CD4-positive, alpha-beta T cell treated with Interleukin-21 for 1 hour (primary cell): ENCODE measurements around the gene MRGPRF.

ENCODE experiments used
- DNase-seq: peaks from one replicate; pipeline ENCODE4 v3.0.0-alpha.2; 2020

Gene MRGPRF

DNA sequence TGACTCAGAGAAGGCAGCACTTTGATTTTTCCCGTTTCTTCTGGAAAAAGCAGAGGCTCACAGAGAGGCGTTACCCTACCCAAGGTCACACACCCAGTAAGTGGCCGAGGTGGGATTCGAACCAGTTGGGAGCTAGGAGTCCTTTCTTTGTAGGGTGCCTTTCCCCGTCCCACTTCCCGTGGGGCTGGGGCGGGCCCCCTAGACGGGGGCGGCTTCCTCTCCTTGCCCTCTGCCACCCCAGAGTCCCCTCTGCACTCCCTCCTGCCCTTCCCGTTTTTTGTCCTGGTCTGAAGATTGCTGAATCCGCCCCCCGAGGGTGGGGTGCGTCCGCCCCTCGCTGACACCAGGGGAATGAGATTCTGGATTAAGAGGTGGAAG, 36.4 kb upstream of the MRGPRF start:
- DNase-seq, result peak; percentile 28

DNA sequence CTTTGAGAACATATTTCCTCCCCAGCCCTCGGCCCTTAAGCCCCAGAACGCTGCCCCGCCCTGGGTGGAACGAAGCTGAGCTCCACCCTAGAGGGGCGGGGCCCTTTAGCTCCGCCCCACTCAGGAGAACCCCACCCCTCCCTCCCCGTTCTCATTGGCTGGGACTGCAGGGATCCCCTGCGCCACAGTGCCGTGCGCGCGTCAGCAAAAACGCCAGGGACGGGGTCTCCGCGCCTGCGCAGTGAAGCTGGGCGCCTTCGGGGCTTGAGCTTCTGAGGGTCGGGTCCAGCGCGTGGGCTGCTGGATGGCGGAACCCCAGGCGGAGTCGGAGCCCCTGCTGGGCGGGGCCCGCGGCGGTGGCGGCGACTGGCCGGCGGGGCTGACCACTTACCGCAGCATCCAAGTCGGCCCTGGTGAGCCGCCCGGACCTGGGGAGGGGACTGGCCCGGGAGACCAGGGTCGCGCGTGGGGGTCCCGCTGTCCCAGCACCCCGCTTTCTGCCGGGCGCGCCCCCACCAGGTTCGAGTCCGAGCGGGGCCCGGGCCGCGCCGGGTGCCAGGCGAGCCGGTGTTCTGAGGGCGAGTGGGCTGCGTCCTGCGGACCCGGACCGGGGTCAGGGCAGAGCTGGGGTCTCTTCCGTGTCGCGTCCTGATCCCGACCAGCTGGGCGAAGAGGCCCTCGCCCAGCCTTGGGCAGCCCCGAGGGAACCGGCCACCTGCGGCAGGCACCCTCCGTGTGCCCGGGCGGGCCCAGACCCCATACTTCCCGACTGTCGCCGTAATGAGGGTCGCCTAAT, 35.8 kb upstream of the MRGPRF start, which contains the start of gene TPCN2:
Gene TPCN2 (plus strand): TSS at position 239 of the 796 bp plus-strand sequence. CDS start 66 bp downstream, at position 305.
- peak; percentile 94 for DNase-seq

DNA sequence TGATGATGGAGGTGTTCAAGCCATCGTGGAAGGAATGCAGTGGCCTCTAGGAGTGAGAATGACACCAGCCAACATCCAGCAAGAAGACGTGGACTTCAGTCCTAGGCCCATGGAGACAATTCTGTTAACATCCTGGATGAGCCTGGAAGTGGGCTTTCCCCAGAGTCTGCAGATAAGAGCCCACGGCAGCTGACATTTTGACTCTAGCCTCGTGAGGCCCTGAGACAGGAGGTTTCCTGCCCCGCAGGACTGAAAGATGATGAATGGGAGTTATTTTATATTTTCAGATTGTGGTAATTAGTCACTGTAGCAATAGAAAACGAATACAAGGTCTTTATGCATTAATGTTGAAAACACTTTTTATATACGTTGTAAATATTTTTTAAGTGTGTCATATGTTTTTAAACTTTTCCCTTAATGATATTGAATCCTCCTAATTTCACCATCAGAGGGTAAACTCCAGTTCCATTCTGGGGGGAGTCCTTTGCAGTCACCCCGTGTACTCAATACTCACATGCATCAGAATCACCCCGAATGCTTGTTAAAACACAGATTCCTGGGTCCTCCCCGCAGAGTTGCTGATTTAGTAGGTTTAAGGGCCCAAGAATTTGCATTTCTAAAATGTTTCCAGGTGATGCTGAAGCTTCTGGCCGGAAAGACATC, 35.1 kb upstream of the MRGPRF start:
- no peak for DNase-seq

DNA sequence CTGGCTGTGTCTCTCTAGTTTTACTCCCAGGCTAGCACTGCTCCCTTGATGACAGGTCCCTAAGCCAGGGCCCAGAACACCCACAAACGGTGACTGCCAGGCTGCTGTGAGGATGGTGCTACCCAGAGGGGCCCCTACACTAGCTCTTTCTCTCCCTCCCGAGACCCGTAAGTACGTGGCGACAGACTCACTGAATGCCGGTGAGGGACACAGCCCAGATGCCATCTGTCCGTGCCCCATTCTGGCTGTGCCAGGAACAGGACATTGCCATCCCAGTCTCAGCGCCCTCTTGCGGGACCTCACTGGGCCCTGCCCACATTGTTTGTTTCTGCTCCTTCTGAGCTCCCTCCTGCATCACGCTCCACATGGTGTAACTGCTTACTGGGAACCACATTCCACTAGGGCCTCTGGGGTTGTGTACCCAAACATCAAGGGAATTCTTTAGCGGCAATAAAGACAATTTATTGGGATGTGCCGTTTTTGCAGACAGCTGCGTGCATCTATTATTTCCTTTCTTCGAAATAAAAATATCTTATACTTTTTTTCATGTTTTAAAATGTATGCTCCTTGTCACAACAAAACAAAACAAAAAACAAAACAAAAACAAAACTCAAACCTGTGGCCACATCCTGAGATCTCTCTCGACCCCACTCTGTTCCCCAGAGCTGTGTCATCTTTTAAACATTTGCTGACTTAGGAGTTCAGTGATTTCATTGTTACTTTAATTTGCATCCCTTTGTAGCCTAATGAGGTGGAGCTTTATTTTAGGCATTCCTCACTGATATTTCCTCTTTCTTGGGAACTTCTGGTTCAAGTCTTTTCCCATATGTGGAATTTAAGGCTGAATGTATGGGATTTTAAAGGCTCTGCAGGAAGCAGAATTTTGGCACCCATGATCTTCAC, 31.3 kb upstream of the MRGPRF start:
- peak; percentile 23 for DNase-seq

DNA sequence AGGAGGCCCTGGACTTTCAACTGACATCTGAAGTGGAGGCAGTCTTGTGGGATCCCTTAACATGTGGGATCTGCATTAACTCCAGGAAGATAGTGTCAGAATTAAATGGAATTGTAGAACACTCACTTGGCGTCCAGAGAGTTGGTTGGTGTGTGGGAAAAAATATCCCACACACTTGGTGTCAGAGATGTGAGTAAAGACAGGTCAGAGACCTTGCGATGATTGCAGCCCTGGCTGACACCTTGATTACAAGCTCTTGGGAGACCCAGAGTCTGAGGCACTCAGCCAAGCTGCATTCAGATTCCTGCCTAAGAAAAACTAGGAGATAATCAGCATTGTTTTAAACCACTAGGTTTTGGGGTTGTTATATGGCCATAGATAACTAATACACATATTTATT, 28.5 kb upstream of the MRGPRF start:
- no peak for DNase-seq

DNA sequence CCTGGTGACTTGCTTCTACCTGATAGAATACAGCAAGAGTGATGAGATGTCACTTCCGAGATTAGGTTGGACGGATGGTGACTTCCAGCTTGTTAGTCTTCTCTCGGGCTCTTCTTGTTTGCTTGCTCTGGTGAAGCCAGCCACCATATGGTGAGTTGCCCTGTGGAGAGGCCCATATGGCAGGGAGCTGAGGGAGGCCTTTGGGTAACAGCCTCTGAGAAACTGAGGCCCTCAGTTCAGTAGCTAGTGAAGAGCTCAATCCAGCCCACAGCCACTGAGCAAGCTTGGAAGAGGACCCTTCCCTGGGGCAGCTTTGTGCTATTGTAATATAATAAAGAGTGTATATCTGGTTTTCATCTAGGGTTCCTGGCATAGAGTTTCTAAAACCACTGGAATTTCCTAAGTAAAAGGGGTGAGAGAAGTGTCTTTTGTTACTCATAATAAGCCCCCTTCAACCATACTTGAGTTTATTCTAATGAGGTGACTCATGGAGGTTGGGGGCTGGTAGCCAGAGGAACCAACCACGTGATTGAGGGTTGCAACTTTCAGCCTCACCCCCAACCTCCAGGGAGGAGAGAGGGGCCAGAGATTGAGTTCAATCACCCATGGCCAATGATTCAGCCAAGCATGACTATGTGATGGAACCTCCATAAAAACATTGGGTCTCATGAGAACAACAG, 27.7 kb upstream of the MRGPRF start:
- DNase-seq, result no peak

DNA sequence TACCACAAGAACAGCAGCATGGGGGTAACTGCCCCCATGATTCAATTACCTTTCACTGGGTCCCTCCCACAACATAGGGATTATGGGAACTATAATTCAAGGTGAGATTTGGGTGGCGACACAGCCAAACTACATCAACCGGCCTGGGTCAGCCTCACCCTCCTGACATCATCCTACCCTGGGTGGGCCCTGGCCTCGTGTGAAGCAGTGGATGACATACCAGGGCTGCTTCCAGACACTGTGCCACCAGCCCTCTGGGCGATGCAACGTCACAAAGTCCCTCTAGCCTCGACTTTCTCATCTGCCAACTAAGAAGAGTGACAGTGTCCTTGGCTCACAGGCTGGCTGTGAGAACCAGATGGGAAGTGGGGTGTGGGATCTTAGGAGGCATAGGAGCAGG, 27.0 kb upstream of the MRGPRF start:
- no peak for DNase-seq

DNA sequence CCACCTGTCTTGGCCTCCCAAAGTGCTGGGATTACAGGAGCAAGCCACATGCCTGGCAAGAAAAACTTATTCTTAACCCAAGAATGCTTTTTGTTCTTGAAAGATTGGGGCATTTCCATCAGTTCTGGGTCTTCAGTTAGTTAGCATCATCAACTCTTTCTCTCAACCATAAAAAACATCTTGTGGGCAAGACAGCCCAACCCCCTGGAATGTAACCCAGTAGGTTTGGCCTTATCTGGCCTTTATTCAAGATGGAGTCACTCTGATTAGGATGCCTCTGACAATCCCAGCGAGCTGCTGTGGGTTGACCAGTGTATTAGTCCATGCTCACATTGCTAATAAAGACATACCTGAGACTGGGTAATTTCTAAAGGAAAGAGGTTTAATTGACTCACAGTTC, 26.5 kb upstream of the MRGPRF start:
- no peak for DNase-seq

DNA sequence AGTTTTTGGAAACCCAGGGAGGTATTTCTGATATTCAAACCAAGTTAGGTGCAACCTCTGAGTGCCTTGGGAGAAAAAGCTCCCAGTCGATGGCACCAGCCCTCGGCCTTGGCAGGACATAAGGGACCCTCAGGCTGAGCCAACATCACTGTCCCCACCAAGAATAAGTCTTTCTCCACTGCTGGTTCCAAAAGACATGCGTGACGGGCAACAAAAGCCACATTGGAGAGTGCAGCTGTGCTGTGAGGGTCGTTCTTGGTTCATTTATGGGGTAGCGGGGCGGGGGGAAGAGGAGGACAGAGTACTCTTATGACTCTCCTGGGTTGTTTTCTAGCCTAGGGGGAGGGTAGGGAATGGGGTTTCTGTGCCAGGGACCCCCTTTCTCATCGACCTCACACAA, 24.5 kb upstream of the MRGPRF start:
- DNase-seq, result no peak

DNA sequence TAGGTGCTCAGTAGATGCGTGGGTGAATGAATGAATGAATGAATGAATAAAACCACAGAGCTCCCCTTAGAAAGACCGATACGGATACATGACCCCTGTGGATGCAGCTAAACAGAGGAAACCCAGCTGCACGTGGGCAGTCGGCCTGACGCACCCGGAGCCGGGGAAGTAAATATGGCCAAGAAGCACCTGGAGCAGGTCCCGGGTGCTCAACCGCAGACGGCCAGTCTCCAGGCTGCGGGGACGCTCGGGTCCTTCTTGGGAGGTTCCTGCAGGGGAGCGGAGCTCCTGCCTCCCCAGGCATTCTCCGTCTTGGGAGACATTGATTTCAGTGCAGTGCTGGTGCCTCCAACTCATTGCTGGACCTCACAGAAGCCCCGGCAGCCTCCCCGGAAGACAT, 24.0 kb upstream of the MRGPRF start:
- no peak for DNase-seq

DNA sequence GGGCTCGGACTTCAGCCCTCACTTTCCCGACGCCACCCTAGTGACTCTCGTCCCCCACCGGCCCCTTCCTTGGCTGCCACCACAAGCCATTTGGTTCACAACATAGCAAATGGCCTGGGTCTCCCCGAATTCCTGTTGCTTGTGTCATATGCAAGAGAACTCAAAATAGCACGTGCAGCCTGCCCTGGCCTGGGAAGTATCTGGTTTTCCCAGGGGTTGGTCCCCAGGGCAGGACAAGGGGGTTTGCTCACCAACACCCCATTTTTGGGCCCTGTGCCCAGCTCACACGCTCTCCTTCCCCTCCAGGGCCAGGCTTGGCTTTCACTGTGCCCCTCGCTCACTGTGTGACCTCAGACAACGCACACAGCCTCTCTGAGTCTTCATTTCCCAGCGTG, 22.9 kb upstream of the MRGPRF start:
- no peak for DNase-seq

DNA sequence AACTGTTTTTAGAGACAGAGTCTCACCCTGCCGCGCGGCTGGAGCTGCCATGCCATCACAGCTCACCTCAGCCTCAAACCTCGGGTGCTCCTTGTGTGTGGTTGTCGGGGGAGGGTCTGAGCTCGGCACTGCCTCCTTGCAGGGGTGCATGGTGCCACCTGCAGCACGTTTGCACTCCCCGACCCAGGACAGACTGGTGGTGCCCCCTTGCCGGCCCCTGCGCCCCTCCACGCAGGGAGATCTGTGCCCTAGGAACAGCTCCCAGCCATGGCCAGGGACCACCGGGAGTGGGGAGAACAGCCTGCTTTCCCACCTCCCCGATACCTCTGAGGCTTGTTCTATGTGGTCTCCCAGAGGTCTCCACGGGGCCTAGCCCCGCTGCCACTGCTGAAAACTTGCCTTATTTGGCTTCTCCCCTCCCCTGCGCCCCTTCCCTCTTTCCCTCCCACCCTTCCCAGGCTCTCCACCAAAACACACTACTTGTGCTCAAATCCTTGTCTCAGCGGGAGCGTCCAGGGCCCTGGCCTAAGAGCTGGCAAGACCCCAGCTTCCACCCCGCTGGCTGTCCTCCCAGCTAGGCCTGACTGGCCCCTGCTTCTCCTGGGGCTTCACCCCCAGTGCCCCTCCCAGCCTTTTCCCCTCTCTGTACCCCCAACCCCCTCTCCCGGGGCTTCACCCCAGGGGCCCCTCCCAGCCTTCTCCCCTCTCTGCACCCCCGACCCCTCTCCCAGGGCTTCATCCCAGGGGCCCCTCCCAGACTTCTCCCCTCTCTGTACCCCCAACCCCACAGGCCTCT, 22.3 kb upstream of the MRGPRF start:
- DNase-seq, result no peak

DNA sequence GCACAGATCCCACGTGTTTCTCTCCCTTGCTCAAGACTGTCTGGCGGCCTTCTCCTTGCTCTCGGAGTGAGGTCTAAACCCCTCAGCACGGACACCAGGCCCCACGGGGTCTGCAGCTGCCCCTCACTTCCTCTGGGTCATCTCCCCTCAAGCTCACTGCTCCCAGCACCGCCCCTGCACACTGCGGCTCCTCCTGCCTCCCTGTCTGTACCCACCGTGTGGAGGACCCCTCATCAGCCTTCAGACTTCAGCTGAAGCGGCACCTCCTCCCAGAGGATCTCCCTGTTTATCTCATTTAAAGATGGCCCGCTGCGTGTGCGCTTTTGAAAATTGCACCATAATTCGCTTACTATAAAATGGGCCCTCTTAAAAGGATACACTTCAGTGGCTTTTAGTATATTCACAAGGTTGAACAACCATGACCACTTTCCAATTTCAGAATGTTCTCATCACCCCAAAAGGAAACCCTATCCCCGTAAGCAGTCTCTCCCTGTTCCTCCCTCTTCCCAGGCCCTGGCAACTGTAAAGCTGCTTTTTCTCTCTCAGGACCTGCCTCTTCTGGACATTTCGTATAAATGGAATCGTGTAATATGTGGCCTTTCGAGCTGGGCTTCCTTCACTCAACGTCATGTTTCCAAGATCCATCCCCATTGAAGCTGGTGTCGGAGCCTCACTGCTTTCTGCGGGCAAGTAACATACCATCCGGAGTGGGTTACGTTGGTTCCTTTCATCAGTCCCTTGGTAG, 21.2 kb upstream of the MRGPRF start:
- DNase-seq, result no peak

DNA sequence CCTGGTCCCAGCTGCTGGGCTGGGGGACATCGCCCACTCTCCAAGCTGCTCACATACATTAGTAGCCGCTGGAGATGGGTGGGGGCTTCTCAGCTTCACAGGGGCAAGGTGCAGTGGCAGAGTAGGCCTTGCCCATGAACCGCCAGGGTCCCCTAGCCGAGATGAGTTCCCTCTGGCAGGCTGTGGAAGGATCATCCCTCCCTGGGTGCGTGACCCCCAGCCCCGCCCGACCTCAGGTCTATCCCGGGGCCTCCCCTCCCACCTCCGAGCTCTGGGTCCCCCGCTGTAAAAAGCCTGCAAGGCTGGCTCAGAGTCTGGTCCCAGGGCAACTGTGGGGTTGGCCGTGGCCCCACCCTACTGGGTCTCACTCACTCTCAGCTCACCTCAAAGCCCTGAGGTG, 20.4 kb upstream of the MRGPRF start:
- DNase-seq, result no peak

DNA sequence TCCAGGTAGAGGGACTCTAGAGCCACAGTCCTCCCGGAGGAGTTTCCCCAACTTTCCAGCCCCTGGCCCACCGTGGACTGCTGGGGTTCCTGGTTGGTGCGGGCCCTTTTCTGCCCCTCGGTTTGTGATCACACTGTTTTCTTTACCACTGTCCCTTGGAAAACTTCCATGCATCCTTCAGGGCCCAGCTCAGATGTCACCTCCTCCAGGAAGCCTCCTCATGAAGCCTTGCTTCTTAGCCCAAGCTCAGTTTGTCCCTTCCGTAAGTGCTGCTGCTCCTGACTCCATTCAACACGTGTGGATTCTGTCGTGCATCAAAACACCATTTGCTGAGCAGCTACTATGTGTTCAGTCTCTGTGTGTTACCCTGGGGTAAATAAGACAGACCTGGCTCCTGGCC, 19.8 kb upstream of the MRGPRF start:
- no peak for DNase-seq

DNA sequence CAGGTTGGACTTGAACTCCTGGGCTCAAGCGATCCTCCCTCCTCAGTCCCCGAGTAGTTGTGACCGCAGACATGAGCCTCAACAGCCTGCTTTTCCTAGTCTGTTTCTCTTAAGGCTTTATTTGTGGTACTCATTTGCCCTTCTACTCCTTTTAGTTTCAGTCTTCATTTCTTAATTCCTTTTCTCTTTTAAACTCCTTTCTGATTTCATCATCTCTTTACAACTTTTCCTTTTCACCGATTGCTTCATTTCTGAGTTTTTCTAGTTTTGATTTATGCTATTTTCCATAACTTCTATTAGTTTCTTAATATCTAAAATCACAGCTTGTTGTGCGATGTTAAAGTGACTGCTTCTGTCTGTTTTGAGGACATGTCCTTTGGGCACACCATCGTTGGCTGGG, 17.3 kb upstream of the MRGPRF start:
- no peak for DNase-seq

DNA sequence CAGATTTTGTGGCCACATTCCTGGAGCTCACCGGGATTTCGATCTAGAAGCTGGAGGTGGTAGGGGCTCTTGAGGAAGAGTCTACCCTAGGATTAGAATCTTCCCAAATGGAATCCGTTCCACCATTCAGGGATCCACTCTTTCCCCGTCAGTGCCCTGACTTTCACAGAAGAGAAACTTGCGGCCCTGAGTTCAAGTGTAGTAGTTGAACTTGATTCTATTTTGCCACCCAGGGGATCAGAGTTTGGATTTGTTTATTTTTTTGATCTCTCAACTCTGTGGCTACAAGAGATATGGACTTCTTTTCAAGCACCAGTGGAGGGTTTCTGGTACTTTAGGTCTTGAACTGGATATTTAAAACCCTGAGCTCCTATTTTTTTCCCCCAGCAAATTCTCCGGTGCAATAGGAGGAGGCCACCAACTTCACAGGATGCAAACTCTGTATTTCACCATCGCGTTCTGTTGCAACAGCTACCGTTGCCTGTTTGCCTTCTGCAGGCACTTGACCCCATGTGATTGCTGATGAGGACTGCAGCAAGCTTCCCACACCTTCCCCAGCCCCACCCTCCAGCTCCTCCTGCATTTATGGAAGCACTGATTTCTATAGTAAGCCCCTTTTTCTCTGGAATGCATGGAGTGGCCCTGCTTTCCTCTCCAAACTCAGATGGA, 14.8 kb upstream of the MRGPRF start:
- DNase-seq, result no peak

DNA sequence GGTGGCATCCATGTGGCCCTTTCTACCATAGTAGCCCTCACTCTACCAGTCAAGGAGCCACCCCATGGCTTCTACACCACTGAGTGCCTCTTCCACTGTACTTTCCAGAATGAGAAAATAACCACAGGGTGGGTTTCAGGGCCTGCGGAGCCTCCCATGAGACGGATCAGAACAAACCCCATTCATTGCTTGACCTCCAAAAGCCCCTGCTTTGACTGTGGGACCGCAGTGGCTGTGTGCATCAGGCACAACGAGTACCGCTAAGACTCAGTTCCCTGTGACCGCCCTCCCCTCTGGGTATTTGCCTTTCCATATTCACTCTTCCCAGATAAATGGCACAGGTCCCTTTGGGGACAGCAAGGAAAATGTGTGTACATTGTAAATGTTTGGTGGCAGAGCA, 11.5 kb upstream of the MRGPRF start:
- DNase-seq, result no peak

DNA sequence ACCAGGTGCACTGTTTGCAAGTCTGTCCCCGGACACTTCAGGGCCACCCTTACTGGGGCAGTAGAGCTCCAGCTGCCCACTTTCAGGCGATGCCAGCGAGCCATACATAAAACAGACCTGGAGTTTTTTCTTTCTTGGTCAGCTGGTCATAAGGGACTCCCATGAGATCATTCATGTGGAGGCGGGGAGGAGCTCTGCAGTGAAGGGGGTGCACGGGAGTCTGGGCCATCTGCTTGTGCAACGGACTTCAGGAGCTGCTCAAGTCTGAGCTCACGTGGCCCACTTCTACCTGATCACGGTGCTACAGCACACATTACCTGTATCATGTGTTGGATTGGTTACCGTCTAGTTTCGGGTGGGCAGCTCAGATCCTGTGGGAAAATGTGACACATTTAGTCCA, 9.2 kb upstream of the MRGPRF start:
- DNase-seq, result no peak

DNA sequence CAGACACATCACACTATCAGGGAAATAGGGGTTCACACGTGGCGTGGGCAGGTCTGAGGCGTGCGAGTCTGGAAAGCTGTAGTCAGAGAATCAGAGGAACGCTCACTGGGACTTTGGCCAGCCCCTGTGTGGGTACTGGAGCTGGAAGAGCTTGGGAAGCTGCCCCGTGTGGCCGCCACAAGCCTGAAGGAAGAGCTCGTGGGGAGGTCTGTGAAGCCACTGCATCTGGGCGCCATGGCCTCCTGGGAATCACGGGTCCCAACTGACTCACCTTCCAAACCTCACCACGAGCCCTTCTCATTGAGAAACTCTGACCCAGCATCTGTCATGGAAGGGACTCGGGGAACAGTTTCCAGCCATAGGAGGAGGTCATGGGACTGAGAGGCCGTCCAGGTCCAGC, 5.9 kb upstream of the MRGPRF start:
- no peak for DNase-seq

DNA sequence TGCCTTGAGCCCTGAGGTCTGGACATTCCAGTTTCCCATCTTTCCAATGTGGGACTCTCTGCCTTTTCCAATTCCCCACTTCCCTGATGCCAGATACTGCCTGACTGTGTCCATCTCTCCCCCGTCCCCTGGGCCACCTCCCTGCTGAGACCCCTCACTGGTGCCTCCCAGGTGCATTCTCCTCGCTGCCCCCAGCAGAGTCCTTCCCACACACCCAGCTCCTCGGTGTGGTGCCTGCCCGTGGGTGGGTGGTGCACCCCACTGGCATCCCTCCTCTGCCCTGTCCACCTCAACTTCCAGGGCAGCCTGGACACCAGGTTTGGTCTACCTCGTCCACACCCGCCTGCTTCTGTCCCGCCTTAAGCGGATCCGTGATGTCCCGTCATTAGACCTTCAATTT, 4.9 kb upstream of the MRGPRF start:
- no peak for DNase-seq
